ENCODE measurements around the gene NUDT3.

- TF ChIP-seq CTCF (IDR thresholded peaks at IDR 0.05): no peak
- no peak for TF ChIP-seq POLR2AphosphoS5 (IDR thresholded peaks at IDR 0.05)
- TF ChIP-seq POLR2A (IDR thresholded peaks at IDR 0.05): no peak
- TF ChIP-seq EP300 (IDR thresholded peaks at IDR 0.05; ENCODE audit: low read depth): no peak
Measured at GRCh38 chr6:34362176-34362575, 30.3 kb downstream of the NUDT3 start.

Measured in transverse colon (tissue), 4 donors.